ENCODE data around the gene ABCD3.
"Not testable (repeated sequence)": the region's sequence is repeated elsewhere in the genome, so short reads cannot be mapped to it uniquely, and the experiment has no call there.

DNA sequence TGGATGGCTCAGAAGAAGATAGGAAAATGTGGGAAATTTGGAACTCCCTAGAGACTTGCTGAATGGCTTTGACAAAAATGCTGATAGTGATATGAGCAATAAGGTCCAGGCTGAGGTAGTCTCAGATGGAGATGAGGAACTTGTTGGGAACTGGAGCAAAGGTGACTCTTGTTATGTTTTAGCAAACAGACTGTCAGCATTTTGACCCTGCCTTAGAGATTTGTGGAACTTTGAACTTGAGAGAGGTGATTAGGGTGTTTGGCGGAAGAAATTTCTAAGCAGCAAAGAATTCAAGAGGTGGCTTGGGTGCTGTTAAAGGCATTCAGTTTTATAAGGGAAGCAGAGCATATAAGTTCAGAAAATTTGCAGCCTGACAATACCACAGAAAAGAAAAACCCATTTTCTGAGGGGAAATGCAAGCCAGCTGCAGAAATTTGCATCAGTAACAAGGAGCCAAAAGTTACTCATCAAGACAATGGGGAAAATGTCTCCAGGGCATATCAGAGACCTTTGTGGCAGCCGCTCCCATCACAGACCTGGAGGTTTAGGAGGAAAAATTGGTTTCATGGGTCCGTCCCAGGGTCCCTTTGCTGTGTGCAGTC lies 10.8 kb downstream of the ABCD3 start:
- TF ChIP-seq ELF4 (IDR thresholded peaks at IDR 0.05); BHLHE40 (IDR thresholded peaks at IDR 0.05; ENCODE audit: borderline replicate concordance); FOXK2 (IDR thresholded peaks at IDR 0.05); SUZ12 (IDR thresholded peaks at IDR 0.05); LEF1 (IDR thresholded peaks at IDR 0.05; ENCODE audit: borderline replicate concordance); FOXM1 (IDR thresholded peaks at IDR 0.05; ENCODE audit: borderline replicate concordance); HDGF (IDR thresholded peaks at IDR 0.05; ENCODE audit: borderline replicate concordance); ARNT (IDR thresholded peaks at IDR 0.05); CTBP1 (IDR thresholded peaks at IDR 0.05; ENCODE audit: borderline replicate concordance): not testable (repeated sequence)

Measured in HEK293T (cell line).